ENCODE results near the gene ZBTB7B.

Gene ZBTB7B

DNA sequence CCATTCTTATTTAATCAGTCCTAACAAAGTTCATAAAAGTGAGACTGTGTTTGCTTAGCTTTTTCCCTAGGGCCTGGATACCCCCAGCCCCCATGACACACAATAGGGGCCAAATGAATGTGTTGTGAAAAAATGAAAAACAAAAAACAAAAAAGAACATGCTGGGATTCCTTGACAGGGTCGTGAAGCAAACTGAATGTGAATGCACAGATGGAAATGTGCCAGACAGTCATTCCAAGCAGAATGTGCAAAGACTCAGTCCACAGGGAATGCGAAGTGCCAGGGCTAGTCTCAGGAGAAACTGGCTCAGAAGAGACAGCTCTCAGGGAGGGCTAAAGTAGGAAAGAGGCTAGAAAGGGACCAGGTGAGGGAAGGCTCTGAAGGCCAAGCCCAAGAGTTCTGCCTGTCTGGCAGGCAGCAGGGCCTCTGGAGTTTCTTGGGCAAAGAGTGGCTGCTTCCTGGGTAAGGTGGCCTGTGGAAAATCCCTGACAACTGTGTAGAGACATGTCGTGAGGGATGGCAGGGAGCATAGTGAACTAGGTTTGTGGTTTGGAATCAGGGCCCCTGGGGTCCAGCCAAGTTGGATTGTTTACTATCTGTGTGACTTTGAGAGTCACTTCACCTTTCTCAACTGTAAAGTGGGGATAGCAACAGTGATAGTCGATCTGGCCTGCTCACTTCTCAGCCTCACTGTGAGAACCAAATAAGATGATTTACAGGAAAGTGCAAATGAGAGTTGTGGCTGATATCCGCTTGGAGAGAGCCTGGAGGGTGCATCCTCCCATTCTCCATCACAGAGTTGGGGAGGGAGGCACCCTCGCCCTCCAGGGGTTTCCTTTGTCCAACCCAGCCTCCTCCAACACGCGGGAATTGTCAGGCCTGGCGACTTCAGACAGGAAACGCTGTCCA is 47.3 kb downstream of the ZBTB7B start:
- H3K27ac ChIP-seq: peak overlapping the region; percentile 98
- POLR2A ChIA-PET (ENCODE audit: low non-redundant PET): no interaction called here
- CTCF ChIA-PET: interaction anchor here (0.5 to 3.0 kb wide), 12 partner anchors 9 to 166 kb away, joined by 3 to 27 read pairs (median 4); partner anchors contain the start of genes PBXIP1, PYGO2 and ZBTB7B
- peak; percentile 53 for DNase-seq (ENCODE audit: low spot score)
- TF ChIP-seq, protein P1, sequence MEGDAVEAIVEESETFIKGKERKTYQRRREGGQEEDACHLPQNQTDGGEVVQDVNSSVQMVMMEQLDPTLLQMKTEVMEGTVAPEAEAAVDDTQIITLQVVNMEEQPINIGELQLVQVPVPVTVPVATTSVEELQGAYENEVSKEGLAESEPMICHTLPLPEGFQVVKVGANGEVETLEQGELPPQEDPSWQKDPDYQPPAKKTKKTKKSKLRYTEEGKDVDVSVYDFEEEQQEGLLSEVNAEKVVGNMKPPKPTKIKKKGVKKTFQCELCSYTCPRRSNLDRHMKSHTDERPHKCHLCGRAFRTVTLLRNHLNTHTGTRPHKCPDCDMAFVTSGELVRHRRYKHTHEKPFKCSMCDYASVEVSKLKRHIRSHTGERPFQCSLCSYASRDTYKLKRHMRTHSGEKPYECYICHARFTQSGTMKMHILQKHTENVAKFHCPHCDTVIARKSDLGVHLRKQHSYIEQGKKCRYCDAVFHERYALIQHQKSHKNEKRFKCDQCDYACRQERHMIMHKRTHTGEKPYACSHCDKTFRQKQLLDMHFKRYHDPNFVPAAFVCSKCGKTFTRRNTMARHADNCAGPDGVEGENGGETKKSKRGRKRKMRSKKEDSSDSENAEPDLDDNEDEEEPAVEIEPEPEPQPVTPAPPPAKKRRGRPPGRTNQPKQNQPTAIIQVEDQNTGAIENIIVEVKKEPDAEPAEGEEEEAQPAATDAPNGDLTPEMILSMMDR (conservative IDR thresholded peaks at IDR 0.05; ENCODE audit: low read depth): no peak

DNA sequence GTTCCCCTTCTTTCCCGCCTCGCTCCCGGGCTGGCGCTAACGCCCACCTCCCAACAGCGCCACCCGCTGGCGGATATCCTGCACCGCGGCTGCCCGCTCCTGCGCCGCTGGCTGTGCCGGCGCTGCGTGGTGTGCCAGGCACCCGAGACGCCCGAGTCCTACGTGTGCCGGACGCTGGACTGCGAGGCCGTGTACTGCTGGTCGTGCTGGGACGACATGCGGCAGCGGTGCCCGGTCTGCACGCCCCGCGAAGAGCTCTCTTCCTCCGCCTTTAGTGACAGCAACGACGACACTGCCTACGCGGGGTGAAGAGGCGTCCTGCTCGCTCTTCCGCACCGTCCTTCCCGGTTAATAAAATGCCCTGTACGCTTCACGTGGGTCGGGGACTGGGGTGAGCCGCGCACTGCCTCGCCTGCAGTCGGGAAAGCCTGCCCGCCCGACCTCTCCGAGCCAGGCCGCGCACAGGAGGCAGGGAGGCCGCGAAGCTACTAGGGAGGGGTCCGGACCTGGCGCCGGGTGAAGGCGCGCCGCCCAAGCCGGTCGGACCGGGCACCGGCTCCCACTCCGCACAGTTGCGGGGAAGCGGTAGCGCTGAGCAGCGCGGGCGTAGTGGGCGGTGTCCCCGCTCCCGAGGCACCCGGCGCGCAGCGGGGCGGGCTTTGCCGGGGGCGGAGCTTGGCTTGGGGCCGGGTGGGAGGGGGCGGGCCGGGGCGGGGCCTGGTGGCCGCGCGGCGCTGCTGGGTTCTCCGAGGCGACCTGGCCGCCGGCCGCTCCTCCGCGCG is 48.1 kb downstream of the ZBTB7B start, which contains the start of gene ADAM15:
Gene ADAM15 (plus strand): TSS at position 757 of the 782 bp plus-strand sequence. CDS start 71 bp downstream, outside the sequence.
- CTCF ChIA-PET: interaction anchor here (0.6 to 3.0 kb wide), 20 partner anchors 9 to 600 kb away, joined by 3 to 27 read pairs (median 4); partner anchors contain the start of genes PBXIP1, PYGO2 and ZBTB7B
- TF ChIP-seq, protein P1 (conservative IDR thresholded peaks at IDR 0.05; ENCODE audit: low read depth): peak; percentile 94
- peak within 1 kb of the TSS; percentile 98 for H3K27ac ChIP-seq
- peak; percentile 93 for DNase-seq (ENCODE audit: low spot score)
- POLR2A ChIA-PET (ENCODE audit: low non-redundant PET): interaction anchor here (0.6 to 0.8 kb wide), 3 partner anchors 9 to 32 kb away, joined by 3 to 12 read pairs (median 5); no protein-coding TSS in a partner anchor

DNA sequence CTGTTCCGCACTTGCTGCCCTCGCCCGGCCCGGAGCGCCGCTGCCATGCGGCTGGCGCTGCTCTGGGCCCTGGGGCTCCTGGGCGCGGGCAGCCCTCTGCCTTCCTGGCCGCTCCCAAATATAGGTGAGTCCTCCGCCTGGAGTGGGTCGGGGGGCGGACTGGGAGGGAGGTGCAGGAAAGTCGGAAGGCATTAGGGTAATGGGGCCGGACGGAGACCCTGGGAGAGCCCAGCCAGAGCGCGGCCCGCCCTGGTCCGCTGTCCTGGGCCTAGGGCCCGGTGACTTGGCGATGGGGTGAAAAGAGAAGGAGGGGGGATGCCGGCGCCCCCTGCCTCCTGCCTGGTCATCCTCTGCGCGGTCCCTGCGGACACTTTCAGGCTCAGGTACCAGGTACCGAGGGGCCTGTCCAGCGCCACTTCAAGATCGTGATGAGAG is 48.8 kb downstream of the ZBTB7B start:
- peak overlapping the region; percentile 98 for H3K27ac ChIP-seq
- TF ChIP-seq, protein P1 (conservative IDR thresholded peaks at IDR 0.05; ENCODE audit: low read depth): no peak
- POLR2A ChIA-PET (ENCODE audit: low non-redundant PET): interaction anchor here (0.6 to 0.8 kb wide), 3 partner anchors 8 to 32 kb away, joined by 3 to 12 read pairs (median 5); no protein-coding TSS in a partner anchor
- peak; percentile 17 for DNase-seq (ENCODE audit: low spot score)
- CTCF ChIA-PET: interaction anchor here (0.6 to 3.0 kb wide), 12 partner anchors 9 to 600 kb away, joined by 3 to 27 read pairs (median 4); partner anchors contain the start of gene ZBTB7B

DNA sequence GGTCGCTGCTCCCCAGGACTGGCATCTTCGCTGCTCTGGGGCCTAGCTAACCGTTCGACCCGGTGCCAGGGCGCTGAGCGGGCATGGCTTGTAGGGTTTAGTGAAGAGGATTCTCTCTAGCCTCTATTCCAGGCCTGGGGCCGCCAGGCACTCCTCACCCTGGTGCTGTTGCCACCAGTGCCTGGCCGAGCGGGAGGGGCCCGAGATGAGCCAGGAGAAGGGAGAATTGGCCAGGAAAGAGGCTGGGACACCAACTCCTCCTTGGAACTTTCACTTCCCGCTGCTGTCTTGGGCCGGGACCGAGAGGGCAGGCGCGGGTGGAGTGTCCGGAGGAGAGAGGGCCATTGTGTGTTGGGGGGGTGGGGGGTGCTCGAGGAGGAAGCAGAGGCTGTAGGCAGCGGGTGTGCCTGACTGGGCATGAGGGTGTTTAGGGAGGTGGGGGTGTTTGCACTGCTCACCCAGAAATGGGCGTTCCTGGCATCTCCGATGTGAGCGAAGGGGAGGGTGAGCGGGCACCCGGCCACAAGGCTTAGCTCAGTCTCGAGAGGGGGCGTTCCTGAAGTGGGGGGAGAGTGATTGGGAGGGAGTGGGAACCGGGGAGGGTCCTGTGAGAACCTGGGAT is 49.3 kb downstream of the ZBTB7B start:
- TF ChIP-seq, protein P1 (conservative IDR thresholded peaks at IDR 0.05; ENCODE audit: low read depth): no peak
- POLR2A ChIA-PET (ENCODE audit: low non-redundant PET): interaction anchor here (0.6 to 0.8 kb wide), 2 partner anchors 9 to 31 kb away, joined by 4 to 12 read pairs; no protein-coding TSS in a partner anchor
- peak; percentile 69 for DNase-seq (ENCODE audit: low spot score)
- H3K27ac ChIP-seq: peak overlapping the region; percentile 98
- CTCF ChIA-PET: interaction anchor here (0.6 to 3.0 kb wide), 9 partner anchors 9 to 478 kb away, joined by 3 to 27 read pairs (median 3); partner anchors contain the start of gene EFNA3

DNA sequence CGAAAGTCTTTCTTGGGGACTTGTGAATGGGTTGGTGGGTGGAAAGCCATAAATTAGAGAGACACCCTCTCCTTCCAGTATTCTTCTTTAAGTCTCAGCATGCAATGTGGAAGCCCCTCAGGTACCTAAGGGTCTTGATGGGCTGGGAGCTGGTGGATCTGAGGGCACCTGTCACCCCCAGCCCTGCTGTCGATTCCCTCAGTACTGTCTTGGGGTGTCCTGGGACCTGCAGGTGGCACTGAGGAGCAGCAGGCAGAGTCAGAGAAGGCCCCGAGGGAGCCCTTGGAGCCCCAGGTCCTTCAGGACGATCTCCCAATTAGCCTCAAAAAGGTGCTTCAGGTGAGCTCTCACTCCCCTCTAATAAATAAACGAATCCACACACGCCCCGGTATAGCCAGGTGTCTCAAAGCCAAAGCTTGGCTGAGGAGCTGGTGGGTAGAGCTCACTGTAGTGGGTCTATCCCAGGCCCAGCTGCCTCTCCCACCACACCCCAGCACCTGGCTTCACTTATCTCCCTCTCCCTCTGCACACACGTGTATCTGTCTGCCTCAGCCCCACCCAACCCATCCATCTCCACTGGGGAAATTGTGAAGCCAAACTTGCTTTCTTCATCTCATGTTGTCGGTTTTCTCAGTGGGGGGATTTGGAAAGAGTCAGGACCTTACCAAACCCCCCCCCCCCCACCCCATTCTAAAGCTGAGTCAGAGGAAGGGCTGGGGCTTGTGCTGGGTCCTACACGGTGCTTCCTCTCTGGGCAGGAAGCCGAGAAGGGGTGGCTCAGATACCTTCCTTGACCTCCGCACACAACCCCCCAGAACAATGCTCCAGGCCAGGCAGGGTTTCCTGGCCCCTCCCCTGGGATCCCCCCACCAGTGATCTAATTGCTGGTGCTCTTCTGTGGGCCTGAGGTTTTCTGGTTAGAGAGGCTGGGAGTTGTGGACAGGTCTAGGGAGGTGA is 50.1 kb downstream of the ZBTB7B start:
- peak; percentile 63 for DNase-seq (ENCODE audit: low spot score)
- ChIA-PET CTCF (interaction anchor here (0.5 to 3.0 kb wide), 12 partner anchors 8 to 1129 kb away, joined by 3 to 27 read pairs (median 4); partner anchors contain the start of gene EFNA3), POLR2A (ENCODE audit: low non-redundant PET) (no interaction called here)
- H3K27ac ChIP-seq: peak overlapping the region; percentile 98
- TF ChIP-seq, protein P1 (conservative IDR thresholded peaks at IDR 0.05; ENCODE audit: low read depth): peak; percentile 69
